Measurements from ENCODE around the gene ATP6V1G2.

- TF ChIP-seq CTCF (IDR thresholded peaks at IDR 0.05; ENCODE audit: insufficient read depth, low read length), result no peak
- TF ChIP-seq REST (IDR thresholded peaks at IDR 0.05; ENCODE audit: insufficient replicate concordance, low read depth), result no peak
- no peak for TF ChIP-seq POLR2AphosphoS5 (IDR thresholded peaks at IDR 0.05; ENCODE audit: low read depth)
- TF ChIP-seq GABPA (IDR thresholded peaks at IDR 0.05; ENCODE audit: low read depth), result no peak
- no peak for TF ChIP-seq SPI1 (IDR thresholded peaks at IDR 0.05; ENCODE audit: borderline replicate concordance, low read depth)
Measured at GRCh38 chr6:31528821-31529328, 17.5 kb downstream of the ATP6V1G2 start, which contains the start of gene MCCD1.
